GM18907 (cell line): ENCODE results near the gene ST7.

ENCODE experiments used
- ATAC-seq: cut with Tn5 transposase; IDR thresholded peaks from one replicate; pipeline ENCODE4 v1.9.1; 2021; ENCODE audit warnings: mild to moderate bottlenecking, moderate library complexity; ENCODE audit not compliant: unreplicated experiment

ST7 gene

DNA sequence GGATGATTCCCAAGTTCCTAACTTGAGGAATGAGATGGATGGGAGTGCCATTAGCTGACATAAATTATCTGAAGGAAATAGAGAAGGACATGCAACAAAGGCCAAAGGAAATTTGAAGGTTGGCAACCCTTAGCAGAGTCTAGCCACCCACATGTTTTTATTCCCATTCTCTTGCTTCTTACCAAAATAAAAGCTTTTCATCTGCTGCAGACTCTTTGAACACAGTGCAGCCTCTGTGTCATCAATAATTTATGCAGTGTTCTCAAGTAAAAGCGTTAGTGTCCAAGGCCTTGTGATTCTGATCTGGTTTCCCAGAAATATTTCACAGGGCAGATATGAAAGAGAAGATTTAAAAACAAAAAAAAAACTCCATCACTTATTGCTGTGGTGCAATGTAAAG, 98.5 kb downstream of the ST7 start:
- no peak for ATAC-seq

DNA sequence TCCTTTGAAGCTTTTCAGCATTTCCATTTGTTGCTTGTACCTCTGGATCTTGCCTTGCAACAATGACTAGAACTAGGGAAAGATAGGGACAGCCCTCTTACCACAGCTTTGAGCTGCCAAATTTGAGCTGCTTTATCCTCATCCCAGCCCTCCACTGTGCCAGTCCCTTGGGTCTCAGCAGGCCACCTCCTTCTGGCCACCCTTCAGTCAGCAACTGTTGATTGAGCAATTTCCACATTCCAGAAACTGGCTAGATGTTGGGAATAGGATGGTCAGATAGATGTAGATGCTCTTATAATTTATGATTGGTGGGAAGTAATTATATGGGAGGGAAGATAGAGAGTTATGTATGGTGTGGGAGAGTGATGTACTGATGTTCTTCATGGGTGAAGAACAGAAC, 100.1 kb downstream of the ST7 start:
- ATAC-seq, result no peak

DNA sequence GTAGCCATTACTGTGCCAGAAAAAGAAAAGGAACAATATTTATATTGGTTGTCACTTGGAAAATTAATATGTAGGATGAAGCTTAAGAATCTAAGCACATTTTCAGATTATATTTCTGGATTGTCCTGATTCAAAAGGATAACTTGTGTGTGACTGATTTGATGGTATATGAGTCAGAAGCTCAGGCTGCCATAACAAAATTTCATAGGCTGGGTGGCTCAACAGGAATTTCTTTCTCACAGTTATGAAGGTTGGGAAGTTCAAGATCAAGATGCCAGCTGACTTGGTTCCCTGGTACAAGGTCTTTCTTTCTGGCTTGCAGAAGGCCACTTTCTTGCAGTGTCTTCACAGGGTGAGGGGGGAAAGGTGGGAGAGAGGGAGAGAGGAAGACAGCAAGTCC, 108.5 kb downstream of the ST7 start:
- no peak for ATAC-seq

- no peak for ATAC-seq
Observed at GRCh38 chr7:117062300-117062699, 109.0 kb downstream of the ST7 start.

DNA sequence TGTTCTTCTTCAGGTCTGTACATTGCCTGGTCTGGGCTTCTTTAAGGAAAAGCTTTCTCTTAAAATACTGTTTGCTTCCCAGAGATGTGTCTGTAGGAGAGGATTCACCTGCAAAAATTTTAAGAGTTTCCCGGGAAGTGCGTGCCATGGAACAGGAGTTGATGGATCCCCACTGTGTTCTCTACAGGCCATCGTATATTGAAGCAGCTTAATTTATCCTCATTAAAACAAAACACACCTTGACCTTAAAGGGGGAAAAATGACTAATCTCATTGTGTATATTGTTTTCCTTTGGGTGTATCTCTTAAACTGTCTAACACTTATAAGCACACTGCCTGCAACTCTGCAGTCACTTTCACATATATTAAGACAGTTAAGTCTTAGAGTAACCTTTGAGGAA, 111.4 kb downstream of the ST7 start:
- ATAC-seq, result no peak

GRCh38 chr7:117065571-117066150, 112.4 kb downstream of the ST7 start:
- no peak for ATAC-seq

DNA sequence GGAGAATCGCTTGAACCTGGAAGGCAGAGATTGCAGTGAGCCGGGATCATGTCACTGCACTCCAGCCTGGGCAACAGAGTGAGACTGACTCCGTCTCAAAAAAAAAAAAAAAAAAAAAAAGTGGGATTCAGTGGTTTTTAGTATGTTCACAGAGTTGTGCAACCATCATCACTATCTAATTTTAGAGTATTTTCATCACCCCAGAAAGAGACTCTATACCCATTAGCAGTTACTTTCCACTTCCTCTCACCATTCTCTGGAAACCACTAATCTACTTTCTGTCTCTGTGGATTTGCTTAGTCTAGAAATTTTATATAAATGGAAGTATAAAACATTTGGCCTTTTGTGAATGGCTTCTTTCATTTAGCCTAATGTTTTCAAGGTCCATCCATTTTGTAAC, 113.4 kb downstream of the ST7 start:
- ATAC-seq, result peak; percentile 59

GRCh38 chr7:117067340-117067739, 114.0 kb downstream of the ST7 start:
- no peak for ATAC-seq

DNA sequence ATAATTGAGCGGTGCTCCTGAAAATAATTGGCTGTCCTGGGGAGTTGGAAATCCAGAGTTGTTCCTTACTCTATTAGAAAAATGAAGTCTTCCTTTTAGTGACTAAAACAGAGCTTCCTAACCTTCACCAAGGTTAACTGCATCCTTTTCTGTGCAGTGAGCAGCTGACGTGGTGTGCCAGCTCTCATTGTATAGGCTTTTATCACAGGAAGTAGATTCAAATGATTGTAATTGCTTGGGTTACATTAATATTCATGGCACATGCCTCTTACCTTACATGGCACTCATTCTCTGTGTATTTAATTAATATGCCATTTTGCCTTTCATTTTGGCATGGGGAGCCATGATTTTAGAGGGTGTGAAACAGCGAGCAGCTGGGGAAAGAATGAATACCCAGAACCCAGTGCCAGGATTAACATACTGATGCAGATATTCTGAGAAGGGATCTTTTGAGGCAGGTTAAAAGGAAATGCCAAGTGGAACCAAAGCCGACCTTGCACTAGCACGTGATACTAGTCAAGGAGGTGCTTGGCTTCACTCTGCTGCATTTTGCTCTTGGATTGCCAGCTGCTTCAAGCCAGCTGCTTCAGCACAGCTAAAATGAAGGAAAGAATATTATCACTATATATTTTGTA, 115.3 kb downstream of the ST7 start:
- peak; percentile 32 for ATAC-seq

- ATAC-seq, result peak; percentile 58
Observed at GRCh38 chr7:117069379-117069778, 116.1 kb downstream of the ST7 start.

GRCh38 chr7:117071551-117071950, 118.2 kb downstream of the ST7 start:
- no peak for ATAC-seq

- ATAC-seq, result no peak
Observed at GRCh38 chr7:117072620-117073118, 119.4 kb downstream of the ST7 start.

DNA sequence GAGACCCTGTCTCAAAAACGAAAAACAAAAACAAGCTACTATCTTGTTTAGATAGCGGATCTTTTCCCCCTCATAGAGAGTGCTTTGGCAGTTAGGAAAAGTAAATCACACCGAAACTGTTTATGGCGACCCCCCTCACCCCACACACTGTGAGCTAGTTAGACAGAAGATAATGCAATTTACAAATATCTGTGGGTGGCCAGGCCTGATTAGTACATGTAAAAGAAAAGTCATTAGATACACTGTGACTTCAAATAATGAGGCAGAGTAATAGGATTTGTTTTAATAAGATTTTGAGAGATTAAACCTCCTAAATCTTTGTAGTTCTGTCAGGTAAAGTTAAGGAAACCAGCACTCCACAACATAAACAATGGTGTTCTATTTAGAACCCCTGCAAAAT, 121.1 kb downstream of the ST7 start:
- no peak for ATAC-seq

- ATAC-seq, result no peak
Observed at GRCh38 chr7:117075934-117076333, 122.6 kb downstream of the ST7 start.

DNA sequence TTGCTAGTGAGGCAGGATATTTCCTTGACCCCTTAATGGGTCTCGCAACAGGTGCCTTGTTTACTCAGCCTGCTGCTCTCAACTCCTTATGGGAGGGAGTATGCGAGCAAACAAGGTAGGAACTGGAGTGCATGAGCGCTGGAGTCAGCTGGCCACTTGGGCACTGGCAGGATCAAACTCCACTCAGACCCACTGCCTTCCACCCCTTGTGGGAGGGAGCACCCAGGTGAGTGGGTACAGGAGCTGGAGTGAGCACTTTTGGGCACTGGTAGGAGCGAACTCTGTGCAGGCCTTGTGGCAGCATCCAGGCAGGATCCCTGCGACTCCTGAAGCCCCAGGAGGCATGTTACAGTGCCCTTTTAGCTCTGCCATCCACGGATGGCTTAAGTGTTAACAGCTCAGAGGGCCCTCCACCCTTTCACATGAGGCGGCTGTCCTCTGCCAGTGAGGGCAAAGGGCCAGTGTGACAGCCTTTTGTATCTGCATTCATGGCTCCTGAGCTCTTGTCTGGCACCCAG, 123.2 kb downstream of the ST7 start:
- no peak for ATAC-seq

- ATAC-seq, result no peak
Observed at GRCh38 chr7:117077658-117078057, 124.4 kb downstream of the ST7 start.

DNA sequence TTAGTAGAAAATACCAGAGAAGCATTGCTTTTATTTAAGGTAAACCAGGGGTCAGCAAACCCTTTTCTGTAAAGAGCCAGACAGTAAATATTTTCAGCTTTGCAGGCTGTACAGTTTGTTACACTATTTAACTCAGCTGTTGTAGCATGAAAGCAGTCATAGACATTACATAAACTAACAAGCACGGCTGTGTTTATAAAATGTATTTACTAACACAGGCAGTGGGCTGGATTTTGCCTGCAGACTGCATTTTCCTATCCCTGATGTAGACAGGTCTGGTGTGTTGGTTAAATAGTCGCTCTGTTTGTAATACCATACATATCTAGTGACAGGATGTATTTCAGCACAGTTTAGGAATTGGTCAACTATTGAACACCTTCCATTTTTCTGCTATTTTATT, 129.3 kb downstream of the ST7 start:
- ATAC-seq, result no peak

DNA sequence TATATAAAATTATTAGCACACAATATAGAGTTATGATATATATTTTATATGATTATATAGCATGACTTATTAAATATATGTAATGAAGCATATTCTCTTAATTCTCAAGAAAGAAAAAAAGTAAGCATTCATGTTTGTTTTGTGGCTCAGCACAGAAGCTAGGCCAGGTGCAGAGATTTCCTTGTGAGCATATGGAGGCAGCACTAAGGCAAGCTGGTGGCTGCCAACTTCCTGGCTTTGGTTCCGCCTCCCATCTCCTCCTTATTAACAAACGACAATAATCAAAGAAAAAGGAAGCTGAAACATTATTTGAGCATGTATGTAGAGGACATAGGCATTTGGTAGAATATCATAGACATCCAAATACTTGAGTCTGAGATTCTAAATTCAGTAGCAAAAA, 130.3 kb downstream of the ST7 start:
- ATAC-seq, result no peak

DNA sequence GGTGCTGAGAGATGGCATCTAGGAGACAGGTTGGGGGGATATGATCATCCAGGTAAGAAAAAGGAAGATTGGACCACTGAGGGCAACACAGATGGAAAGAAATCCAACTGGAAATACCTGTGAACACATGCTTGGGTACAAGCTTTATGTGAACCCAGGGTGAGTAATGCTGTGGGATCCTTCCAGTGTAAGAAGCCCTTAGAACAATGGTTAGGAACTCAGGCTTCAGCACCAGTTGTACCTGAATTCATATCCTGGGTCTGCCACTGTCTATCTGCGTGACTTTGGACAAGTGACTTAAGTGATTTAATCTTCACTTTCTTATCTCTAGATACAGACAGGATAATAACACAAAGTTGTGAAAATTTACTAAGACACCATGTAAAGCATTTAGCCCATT, 131.0 kb downstream of the ST7 start:
- no peak for ATAC-seq

DNA sequence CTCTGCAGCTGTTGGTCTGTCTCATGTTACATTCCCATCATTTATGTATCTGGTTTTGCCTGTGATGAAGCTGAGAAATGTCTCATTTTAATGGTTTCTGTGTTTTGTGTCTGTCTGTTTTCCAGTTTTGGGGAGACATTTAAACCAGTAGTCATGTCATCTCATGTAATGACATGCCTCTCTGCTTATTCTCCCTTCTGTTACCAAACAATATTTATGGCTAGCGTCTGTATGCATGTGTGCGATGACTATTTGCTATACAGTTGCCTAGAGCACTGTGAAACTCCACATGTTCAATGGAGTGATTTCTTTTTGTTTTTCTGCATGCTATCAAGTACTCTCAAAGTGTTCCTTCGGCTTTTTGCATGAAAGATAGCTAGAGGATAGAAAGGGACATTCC, 132.0 kb downstream of the ST7 start:
- no peak for ATAC-seq

GRCh38 chr7:117085769-117086463, 132.6 kb downstream of the ST7 start:
- ATAC-seq, result no peak

GRCh38 chr7:117086788-117087187, 133.5 kb downstream of the ST7 start:
- no peak for ATAC-seq
